Neural progenitor cell (in vitro differentiated cells): ENCODE measurements around the gene GABRD. TPM values are rescaled to one million over a fixed set of nuclear protein-coding genes. Genes with fewer than 3 reads are reported as not detected.

Experiments used
- DNase-seq: peaks from one replicate; pipeline ENCODE4 v3.0.0-alpha.2; 2016; ENCODE audit warnings: low spot score
- H2AFZ ChIP-seq: fragments of 200-600 bp; sonication (generic); replicated peaks from 2 replicates; pipeline ENCODE4 v1.6.1; 2016; ENCODE audit warnings: antibody characterized with exemption
- H3F3A ChIP-seq: fragments of 200-600 bp; sonication (generic); 2 replicates; pipeline ENCODE4 v1.6.1; 2016; ENCODE audit warnings: antibody characterized with exemption, low read depth
- H3K27ac ChIP-seq: fragments of 200-600 bp; sonication (generic); 2 replicates; pipeline ENCODE4 v1.5.1; 2016; ENCODE audit warnings: mild to moderate bottlenecking
- H3K27me3 ChIP-seq: fragments of 200-600 bp; sonication (generic); 2 replicates; pipeline ENCODE4 v1.6.1; 2016; ENCODE audit warnings: mild to moderate bottlenecking, moderate library complexity
- H3K36me3 ChIP-seq: fragments of 200-600 bp; sonication (generic); 2 replicates; pipeline ENCODE4 v1.5.1; 2016
- H3K4me1 ChIP-seq: fragments of 200-600 bp; sonication (generic); 2 replicates; pipeline ENCODE4 v1.6.1; 2016; ENCODE audit warnings: mixed run types
- H3K4me2 ChIP-seq: fragments of 200-600 bp; sonication (generic); 2 replicates; pipeline ENCODE4 v1.6.1; 2016
- H3K4me3 ChIP-seq: fragments of 200-600 bp; sonication (generic); 2 replicates; pipeline ENCODE4 v1.5.1; 2016
- H3K79me2 ChIP-seq: fragments of 200-600 bp; sonication (generic); 2 replicates; pipeline ENCODE4 v1.6.1; 2016; ENCODE audit warnings: low read depth
- H3K9ac ChIP-seq: fragments of 200-600 bp; sonication (generic); 2 replicates; pipeline ENCODE4 v1.6.1; 2016
- H3K9me3 ChIP-seq: fragments of 200-600 bp; sonication (generic); 2 replicates; pipeline ENCODE4 v1.5.1; 2016; ENCODE audit warnings: low read depth
- H4K20me1 ChIP-seq: fragments of 200-600 bp; sonication (generic); 2 replicates; pipeline ENCODE4 v1.6.1; 2016; ENCODE audit warnings: low read depth
- H3K27ac Mint-ChIP-seq: 3 replicates; pipeline ENCODE4 v1.8.0; 2021; ENCODE audit warnings: mixed read lengths
- H3K27me3 Mint-ChIP-seq: 2 replicates; pipeline ENCODE4 v1.8.0; 2022; ENCODE audit warnings: low read depth, mild to moderate bottlenecking, inconsistent platforms, moderate library complexity, mixed read lengths; ENCODE audit not compliant: insufficient read depth
- H3K36me3 Mint-ChIP-seq: 3 replicates; pipeline ENCODE4 v1.8.0; 2021; ENCODE audit warnings: mixed read lengths
- H3K4me1 Mint-ChIP-seq: 3 replicates; pipeline ENCODE4 v1.8.0; 2021; ENCODE audit warnings: mixed read lengths
- H3K4me3 Mint-ChIP-seq: 3 replicates; pipeline ENCODE4 v1.8.0; 2021; ENCODE audit warnings: mild to moderate bottlenecking, moderate library complexity, mixed read lengths
- H3K9me3 Mint-ChIP-seq: 3 replicates; pipeline ENCODE4 v1.8.0; 2020; ENCODE audit warnings: mixed read lengths
- EZH2 ChIP-seq: fragments of 200-600 bp; sonication (generic); IDR thresholded peaks from 2 replicates; pipeline ENCODE4 v1.6.1; 2017; ENCODE audit warnings: antibody characterized with exemption, mild to moderate bottlenecking, moderate library complexity
- EZH2phosphoT487 ChIP-seq: fragments of 200-600 bp; sonication (generic); IDR thresholded peaks from 2 replicates; pipeline ENCODE4 v1.6.1; 2017; ENCODE audit warnings: antibody characterized with exemption
- total RNA-seq: library from RNA; depleted of rRNA; stranded (reverse); fragments of >200 nt; gene quantifications from 2 replicates; pipeline ENCODE4 v1.2.3, GENCODE V29; 2015; ENCODE audit warnings: low replicate concordance
- TF ChIP-seq, protein P1 (sequence below): fragments of 200-600 bp; sonication (generic); IDR thresholded peaks from 2 replicates; pipeline ENCODE4 v1.5.1; 2017; ENCODE audit warnings: antibody characterized with exemption, mild to moderate bottlenecking

The GABRD gene
- total RNA-seq, 1 donor from 2014 or later, result 0.45 TPM

DNA sequence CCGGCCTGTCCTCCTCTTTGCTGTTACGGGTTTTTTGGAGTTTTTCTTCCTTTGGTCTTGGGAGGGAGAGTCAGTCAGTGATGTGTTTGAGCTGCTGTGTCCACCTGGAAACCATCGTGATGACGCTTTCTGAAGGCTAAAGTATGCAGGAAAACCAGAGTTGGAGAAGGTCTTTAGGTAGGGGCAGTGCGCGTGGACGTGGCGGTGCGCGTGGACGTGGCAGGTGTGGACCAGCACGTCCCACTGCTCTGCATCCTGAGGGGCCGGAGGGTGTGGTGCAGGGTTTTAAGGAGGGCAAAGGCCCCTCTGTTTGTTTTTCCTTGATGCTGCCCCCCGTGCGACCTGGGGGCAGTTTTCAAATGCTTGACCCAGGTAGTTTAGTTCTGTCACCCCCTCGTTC lies 61.0 kb downstream of the GABRD start:
- H3K36me3 Mint-ChIP-seq, result peaks cover 20% of the 10 kb centered on the region
- peaks cover 11% of the 10 kb centered on the region for H3K27me3 Mint-ChIP-seq
- DNase-seq, result no peak
- peaks cover 2% of the 10 kb centered on the region for H3K4me1 ChIP-seq
- TF ChIP-seq EZH2 (no peak), EZH2phosphoT487 (no peak)
- TF ChIP-seq, protein P1, sequence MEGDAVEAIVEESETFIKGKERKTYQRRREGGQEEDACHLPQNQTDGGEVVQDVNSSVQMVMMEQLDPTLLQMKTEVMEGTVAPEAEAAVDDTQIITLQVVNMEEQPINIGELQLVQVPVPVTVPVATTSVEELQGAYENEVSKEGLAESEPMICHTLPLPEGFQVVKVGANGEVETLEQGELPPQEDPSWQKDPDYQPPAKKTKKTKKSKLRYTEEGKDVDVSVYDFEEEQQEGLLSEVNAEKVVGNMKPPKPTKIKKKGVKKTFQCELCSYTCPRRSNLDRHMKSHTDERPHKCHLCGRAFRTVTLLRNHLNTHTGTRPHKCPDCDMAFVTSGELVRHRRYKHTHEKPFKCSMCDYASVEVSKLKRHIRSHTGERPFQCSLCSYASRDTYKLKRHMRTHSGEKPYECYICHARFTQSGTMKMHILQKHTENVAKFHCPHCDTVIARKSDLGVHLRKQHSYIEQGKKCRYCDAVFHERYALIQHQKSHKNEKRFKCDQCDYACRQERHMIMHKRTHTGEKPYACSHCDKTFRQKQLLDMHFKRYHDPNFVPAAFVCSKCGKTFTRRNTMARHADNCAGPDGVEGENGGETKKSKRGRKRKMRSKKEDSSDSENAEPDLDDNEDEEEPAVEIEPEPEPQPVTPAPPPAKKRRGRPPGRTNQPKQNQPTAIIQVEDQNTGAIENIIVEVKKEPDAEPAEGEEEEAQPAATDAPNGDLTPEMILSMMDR, result no peak
- peaks cover 6% of the 10 kb centered on the region for H3K9me3 ChIP-seq
- peaks cover 47% of the 10 kb centered on the region for H3K9me3 Mint-ChIP-seq
- H3K4me3 Mint-ChIP-seq, result no peak overlapping the region
- H3K9ac ChIP-seq, result no peak overlapping the region
- no peak overlapping the region for H2AFZ ChIP-seq
- H3K4me1 Mint-ChIP-seq, result peaks cover 4% of the 10 kb centered on the region
- H3K27ac Mint-ChIP-seq, result no peak overlapping the region
- peaks cover 18% of the 10 kb centered on the region for H3K79me2 ChIP-seq
- H3F3A ChIP-seq, result no peaks in the 10 kb centered on the region
- H3K27me3 ChIP-seq, result no peaks in the 10 kb centered on the region
- H3K36me3 ChIP-seq, result no peaks in the 10 kb centered on the region
- no peak overlapping the region for H3K4me2 ChIP-seq
- no peak overlapping the region for H3K4me3 ChIP-seq
- peaks cover 4% of the 10 kb centered on the region for H4K20me1 ChIP-seq
- no peak overlapping the region for H3K27ac ChIP-seq

Other genes with a start within 250 kb of the GABRD start
- gene NADK, start 240.9 kb upstream of the GABRD start, total RNA-seq, result 37.8 and 56.9 TPM in 2 replicates
- gene GNB1, start 128.3 kb upstream of the GABRD start, total RNA-seq, result 175 and 197 TPM in 2 replicates
- gene CALML6, start 104.1 kb upstream of the GABRD start, total RNA-seq, result 0.53 TPM in 1 of 2 replicates, not detected in the other
- 2.9 and 7.4 TPM in 2 replicates for gene TMEM52, start 100.1 kb upstream of the GABRD start, total RNA-seq
- gene CFAP74, start 15.6 kb upstream of the GABRD start, total RNA-seq, result 0.19 TPM in 1 of 2 replicates, not detected in the other
- gene PRKCZ, start 31.1 kb downstream of the GABRD start, total RNA-seq, result 33.4 and 47.2 TPM in 2 replicates
- gene FAAP20, start 175.4 kb downstream of the GABRD start, total RNA-seq, result 11.3 and 68.2 TPM in 2 replicates
- gene SKI, start 209.0 kb downstream of the GABRD start, total RNA-seq, result 7.4 and 15.7 TPM in 2 replicates